HAP-1 (cell line): ENCODE measurements around the gene ZRANB1.

Experiments used
- DNase-seq, 2 experiments: peaks; one replicate each; pipeline ENCODE4 v3.0.0-alpha.2; 2016 to 2020; ENCODE audit warnings: low spot score in 2 of 2
- H3K27me3 ChIP-seq: fragments of 250-450 bp; sonication (Bioruptor Pico); 2 replicates; pipeline ENCODE4 v1.5.1; 2020; ENCODE audit warnings: low read depth, mild to moderate bottlenecking, moderate library complexity
- H3K36me3 ChIP-seq: fragments of 250-450 bp; sonication (Bioruptor Pico); replicated peaks from 2 replicates; pipeline ENCODE4 v1.5.1; 2020; ENCODE audit warnings: mild to moderate bottlenecking
- H3K4me1 ChIP-seq: fragments of 250-450 bp; sonication (Bioruptor Pico); 2 replicates; pipeline ENCODE4 v1.5.1; 2020; ENCODE audit warnings: mild to moderate bottlenecking
- H3K4me3 ChIP-seq: fragments of 250-450 bp; sonication (Bioruptor Pico); 2 replicates; pipeline ENCODE4 v1.5.1; 2020; ENCODE audit warnings: mild to moderate bottlenecking, moderate library complexity
- H3K9me3 ChIP-seq: fragments of 250-450 bp; sonication (Bioruptor Pico); 2 replicates; pipeline ENCODE4 v1.5.1; 2020; ENCODE audit warnings: mild to moderate bottlenecking, moderate library complexity
- in situ Hi-C: fragments of 300-500 bp; cut with MboI; formaldehyde crosslinking; loops from 3 replicates; pipeline ENCODE4 v1.14.3; 2020; ENCODE audit warnings: low sequenced_read_pairs, inconsistent platforms, mixed read lengths

ZRANB1 gene

GRCh38 chr10:125011926-125012705 lies 70.2 kb downstream of the ZRANB1 start:
- no peak overlapping the region for H3K4me3 ChIP-seq
- no peaks in the 10 kb centered on the region for H3K36me3 ChIP-seq
- no peaks in the 10 kb centered on the region for H3K27me3 ChIP-seq
- no peaks in the 10 kb centered on the region for H3K9me3 ChIP-seq
- H3K4me1 ChIP-seq, result no peaks in the 10 kb centered on the region; the same call in 1 of the 2 replicates
- in situ Hi-C loops, result no loop called here
- no peak for DNase-seq

DNA sequence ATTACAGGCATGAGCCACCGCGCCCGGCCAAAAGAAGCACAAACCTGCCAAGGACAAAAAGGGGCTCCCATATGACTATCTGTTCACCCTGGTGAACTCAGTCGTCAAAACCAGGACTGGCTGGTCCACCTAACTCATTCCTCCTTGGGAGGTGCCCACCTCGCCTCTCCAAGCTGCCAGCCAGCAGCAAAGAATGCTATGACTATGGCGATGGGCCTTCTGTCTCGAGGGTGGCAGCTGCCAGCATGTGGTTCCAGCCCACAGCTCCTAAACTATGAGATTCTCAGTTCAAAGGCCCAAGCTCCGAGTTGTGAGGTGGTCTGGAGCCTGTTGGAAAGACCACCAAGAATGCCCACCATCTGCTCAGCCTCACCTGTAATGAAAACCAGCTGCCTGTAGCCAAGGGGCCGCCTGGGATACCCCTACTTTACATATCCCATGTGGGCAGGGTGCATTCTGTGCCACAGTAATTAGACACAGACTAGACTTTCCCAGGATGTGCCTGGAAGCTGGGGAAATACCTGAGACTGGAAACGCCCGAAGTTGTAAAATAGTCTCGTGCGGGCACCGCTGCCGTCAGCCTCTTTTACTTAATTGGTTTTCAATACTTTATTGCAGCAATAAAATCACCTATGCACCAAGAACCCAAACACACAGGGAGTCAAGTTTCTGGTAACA lies 71.1 kb downstream of the ZRANB1 start:
- Histone ChIP-seq H3K9me3 (no peaks in the 10 kb centered on the region), H3K27me3 (no peaks in the 10 kb centered on the region), H3K36me3 (no peaks in the 10 kb centered on the region; the same call in 1 of the 2 replicates), H3K4me3 (no peak overlapping the region), H3K4me1 (peaks cover 8% of the 10 kb centered on the region)
- DNase-seq, result no peak
- in situ Hi-C loops, result no loop called here

DNA sequence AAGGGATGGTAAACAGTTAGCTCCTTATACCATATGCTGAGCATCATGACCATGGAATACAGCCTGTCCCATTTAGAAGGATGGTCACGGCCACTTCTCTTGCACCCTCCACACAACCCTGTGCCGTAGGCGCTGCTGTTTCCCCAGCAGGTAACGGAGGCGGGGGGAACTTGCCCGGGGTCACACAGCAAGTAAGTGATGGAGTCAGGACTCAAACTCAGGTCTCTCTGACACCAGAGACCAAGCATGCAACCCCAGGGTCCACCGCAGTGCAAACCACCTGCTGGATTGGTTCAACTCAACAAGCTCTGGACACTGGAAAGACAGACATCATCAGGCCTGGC lies 71.6 kb downstream of the ZRANB1 start:
- in situ Hi-C loops, result no loop called here
- Histone ChIP-seq H3K36me3 (no peaks in the 10 kb centered on the region; the same call in 1 of the 2 replicates), H3K9me3 (no peaks in the 10 kb centered on the region), H3K4me3 (no peak overlapping the region), H3K27me3 (no peaks in the 10 kb centered on the region), H3K4me1 (peaks cover 9% of the 10 kb centered on the region)
- DNase-seq, result no peak

DNA sequence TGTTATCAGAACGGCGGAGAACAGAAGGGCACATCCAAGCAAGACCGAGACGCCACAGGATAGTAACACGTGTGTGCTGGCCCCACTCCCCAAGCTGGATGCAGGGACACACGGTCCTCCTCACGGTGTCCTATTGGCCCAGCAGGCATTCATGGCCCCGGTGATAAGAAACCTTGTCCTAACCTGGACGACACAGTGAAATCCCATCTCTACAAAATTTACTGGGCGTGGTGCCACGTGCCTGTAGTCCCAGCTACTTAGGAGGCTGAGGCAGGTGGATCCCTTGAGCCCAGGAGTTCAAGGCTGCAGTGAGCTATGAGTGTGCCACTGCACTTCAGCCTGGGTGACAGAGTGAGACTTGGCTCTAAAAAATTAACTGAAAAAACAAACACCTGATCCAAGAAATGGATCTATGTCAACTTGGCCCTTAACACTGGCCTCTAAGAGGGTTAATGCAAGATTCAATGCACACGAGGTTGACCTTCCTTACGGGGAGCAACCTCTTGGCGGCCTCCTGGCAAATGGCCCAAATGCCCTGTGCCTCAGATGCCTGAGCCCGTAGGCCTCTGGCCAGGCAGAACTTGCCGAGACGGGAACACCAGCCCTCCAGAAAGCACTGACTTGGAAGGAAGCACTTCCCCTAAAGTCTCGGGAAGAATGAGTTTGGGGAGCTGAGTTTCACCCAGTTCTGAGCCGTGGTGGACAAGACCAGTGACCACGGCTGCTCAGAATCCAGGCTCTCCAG lies 72.3 kb downstream of the ZRANB1 start:
- Histone ChIP-seq H3K36me3 (no peaks in the 10 kb centered on the region; the same call in 1 of the 2 replicates), H3K27me3 (no peaks in the 10 kb centered on the region), H3K4me1 (peaks cover 9% of the 10 kb centered on the region), H3K4me3 (no peak overlapping the region), H3K9me3 (no peaks in the 10 kb centered on the region)
- in situ Hi-C loops, result no loop called here
- no peak for DNase-seq

DNA sequence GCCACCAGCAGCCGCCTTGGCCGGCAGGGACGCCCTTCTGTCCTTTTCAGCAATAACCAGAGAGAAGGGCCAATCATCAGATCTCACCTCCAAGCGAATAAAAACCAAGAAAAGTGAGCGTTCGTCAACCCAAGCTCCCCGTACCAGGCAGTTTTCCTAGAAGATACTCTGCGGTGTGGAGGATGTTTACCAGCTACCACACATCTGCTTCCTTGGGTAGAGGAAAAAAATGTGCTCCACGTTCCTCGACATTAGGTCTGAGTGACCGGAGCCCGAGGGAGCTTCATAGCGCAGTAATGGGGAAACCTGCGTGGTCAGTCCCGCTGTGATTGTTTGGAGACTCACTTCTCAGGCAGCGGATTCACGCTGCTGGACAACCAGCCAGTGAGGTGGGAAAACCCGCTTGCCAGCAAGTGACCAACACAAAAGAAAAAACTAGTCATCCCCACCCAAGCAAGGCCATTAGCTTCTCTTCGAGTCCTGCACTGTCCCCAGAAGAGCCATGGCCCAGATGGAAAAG lies 73.0 kb downstream of the ZRANB1 start:
- H3K27me3 ChIP-seq, result no peaks in the 10 kb centered on the region
- in situ Hi-C loops, result no loop called here
- H3K36me3 ChIP-seq, result no peaks in the 10 kb centered on the region; the same call in 1 of the 2 replicates
- DNase-seq, result no peak
- H3K4me1 ChIP-seq, result peaks cover 9% of the 10 kb centered on the region
- no peak overlapping the region for H3K4me3 ChIP-seq
- no peaks in the 10 kb centered on the region for H3K9me3 ChIP-seq

- Histone ChIP-seq H3K4me3 (no peak overlapping the region), H3K9me3 (no peaks in the 10 kb centered on the region), H3K36me3 (no peaks in the 10 kb centered on the region; the same call in 1 of the 2 replicates), H3K27me3 (no peaks in the 10 kb centered on the region), H3K4me1 (peaks cover 9% of the 10 kb centered on the region)
- in situ Hi-C loops, result no loop called here
- DNase-seq, result no peak
These were observed 73.5 kb downstream of the ZRANB1 start for GRCh38 chr10:125015356-125015944.

GRCh38 chr10:125016123-125016522 lies 74.2 kb downstream of the ZRANB1 start:
- H3K4me1 ChIP-seq, result peaks cover 9% of the 10 kb centered on the region
- H3K27me3 ChIP-seq, result no peaks in the 10 kb centered on the region
- in situ Hi-C loops, result no loop called here
- DNase-seq, result no peak
- H3K4me3 ChIP-seq, result no peak overlapping the region
- H3K9me3 ChIP-seq, result no peaks in the 10 kb centered on the region
- H3K36me3 ChIP-seq, result no peaks in the 10 kb centered on the region; the same call in 1 of the 2 replicates

DNA sequence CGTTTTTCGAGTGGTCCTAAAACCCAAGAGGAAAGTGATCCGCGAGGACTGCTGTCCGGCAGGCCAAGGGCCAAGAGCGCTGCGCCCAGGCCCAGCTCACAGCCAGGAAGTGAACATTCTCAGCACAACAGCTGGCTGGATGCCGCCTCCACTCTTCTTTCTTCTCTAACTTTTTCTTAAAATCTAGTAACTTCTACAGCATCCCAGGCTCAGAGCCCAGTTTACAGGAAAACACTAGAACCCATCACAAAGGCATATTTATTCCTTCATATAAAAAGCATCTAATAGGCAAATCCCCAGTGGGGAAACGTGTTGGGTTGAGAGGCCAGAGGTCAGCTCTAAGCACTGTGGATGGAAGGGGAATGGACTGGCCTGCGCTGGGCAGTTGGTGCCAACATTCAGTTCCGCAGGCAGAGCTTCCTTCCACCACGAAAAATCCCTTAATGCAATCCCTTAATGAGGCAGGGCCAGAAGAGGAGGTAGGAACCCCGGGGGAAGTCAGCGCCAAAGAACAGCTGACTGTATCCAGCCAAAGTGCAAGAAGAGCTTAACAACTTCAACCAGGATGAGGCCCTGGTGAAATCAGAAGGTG lies 74.8 kb downstream of the ZRANB1 start:
- no peak for DNase-seq
- no peak overlapping the region for H3K4me3 ChIP-seq
- H3K9me3 ChIP-seq, result no peaks in the 10 kb centered on the region
- H3K4me1 ChIP-seq, result peaks cover 9% of the 10 kb centered on the region
- no peaks in the 10 kb centered on the region; the same call in none of the 2 replicates for H3K36me3 ChIP-seq
- in situ Hi-C loops, result no loop called here
- no peaks in the 10 kb centered on the region for H3K27me3 ChIP-seq

DNA sequence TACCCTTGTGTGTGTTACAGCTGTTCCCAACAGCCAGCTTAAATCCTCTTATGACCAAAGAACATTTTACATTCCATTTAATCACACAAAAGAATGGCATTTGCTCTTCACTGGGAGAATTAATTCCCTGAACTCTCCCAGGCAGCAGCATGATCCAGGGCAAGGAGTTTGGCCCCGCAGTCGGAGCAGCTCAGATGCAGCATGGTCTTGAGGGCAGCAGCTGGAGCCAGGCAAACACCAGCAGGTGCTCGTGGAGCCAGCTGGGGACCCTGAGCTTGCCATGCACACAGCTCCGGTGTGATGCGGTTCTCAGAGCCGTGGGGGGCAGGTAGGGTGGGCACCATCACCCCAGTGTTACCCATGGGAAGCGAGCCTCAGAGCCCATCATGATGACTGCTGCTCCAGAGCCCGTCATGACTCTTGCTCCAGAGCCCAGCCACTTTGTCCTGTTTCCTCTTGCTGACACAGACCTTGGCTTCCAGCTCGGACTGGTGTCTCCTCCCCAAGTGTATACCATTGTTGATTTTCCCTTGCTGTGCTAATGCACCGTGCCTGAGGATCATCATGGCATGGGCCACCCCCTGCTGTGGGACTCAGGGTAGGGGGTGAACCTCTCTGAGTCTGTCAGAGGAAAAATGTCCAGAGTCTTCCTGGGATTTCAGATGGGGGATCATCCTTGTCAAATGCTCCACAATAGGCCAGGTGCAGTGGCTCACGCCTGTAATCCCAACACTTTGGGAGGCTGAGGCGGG lies 75.8 kb downstream of the ZRANB1 start:
- Histone ChIP-seq H3K9me3 (no peaks in the 10 kb centered on the region), H3K36me3 (no peaks in the 10 kb centered on the region; the same call in none of the 2 replicates), H3K4me3 (no peak overlapping the region), H3K4me1 (peaks cover 9% of the 10 kb centered on the region), H3K27me3 (no peaks in the 10 kb centered on the region)
- in situ Hi-C loops, result no loop called here
- DNase-seq, result peak; percentile 53 to 58

DNA sequence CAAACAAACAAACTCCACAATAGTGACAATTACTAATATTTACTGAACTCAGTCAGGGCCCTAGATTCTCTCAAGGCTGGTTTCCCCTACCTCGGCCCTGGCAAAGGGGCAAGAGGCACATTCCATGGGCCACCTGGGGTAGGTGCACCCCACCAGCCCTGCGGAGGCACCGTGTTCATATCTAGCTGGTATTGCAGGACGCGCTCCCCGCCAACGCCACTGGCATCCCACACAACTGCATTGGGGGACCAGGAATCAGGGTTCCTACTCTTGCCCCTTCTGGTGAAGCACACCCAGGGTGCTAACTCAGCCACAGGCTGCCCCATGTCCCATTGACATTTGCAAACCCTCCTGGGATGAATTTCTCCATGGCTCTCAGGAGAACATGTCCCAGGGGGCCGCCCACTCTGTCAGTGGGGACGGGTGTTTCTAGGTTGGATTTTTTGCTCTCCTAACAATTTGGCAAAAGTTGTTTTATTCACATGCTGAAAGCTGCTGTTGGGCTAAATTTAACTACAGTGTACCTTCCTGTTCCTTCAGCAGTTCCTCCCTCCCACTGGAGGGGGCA lies 76.7 kb downstream of the ZRANB1 start:
- H3K36me3 ChIP-seq, result no peaks in the 10 kb centered on the region; the same call in none of the 2 replicates
- in situ Hi-C loops, result no loop called here
- H3K4me3 ChIP-seq, result no peak overlapping the region
- DNase-seq, result no peak
- H3K27me3 ChIP-seq, result no peaks in the 10 kb centered on the region
- peaks cover 9% of the 10 kb centered on the region for H3K4me1 ChIP-seq
- no peaks in the 10 kb centered on the region for H3K9me3 ChIP-seq

DNA sequence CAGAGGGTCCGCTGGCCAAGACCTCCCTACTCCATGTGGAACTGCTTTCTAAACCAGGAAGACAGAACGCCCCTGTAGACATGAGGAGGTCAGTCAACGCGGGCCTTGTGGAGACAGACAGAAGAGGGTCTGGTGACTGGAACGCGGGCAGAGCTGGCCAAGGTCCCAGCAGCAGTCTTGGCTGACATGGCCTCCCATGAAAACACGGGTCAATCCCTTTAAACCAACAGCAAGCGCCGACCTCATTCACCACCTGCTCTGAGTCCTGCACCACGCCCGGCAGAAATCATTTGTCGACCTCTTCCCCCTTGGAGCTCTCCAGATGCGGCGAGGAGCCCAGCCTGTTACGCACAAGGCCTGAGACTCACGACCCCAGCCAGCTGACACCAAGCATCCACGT lies 78.5 kb downstream of the ZRANB1 start:
- in situ Hi-C loops, result no loop called here
- H3K4me1 ChIP-seq, result peaks cover 26% of the 10 kb centered on the region
- no peak overlapping the region for H3K4me3 ChIP-seq
- no peaks in the 10 kb centered on the region for H3K27me3 ChIP-seq
- DNase-seq, result no peak
- no peaks in the 10 kb centered on the region; the same call in none of the 2 replicates for H3K36me3 ChIP-seq
- H3K9me3 ChIP-seq, result no peaks in the 10 kb centered on the region

- in situ Hi-C loops, result no loop called here
- DNase-seq, result no peak
- Histone ChIP-seq H3K4me3 (no peak overlapping the region), H3K27me3 (no peaks in the 10 kb centered on the region), H3K36me3 (no peaks in the 10 kb centered on the region; the same call in none of the 2 replicates), H3K9me3 (no peaks in the 10 kb centered on the region), H3K4me1 (peaks cover 30% of the 10 kb centered on the region)
These were observed 78.9 kb downstream of the ZRANB1 start for GRCh38 chr10:125020871-125021270.
